H1 (cell line): ENCODE measurements around the gene MAP2K2. TPM values are rescaled to one million over a fixed set of nuclear protein-coding genes. Genes with fewer than 3 reads are reported as not detected.

Experiments
- CTCF ChIA-PET: fragments of 300-600 bp; sonication (Branson Sonifier 250); formaldehyde crosslinking; loops from one replicate; lab custom pipeline; 2021; ENCODE audit not compliant: partially characterized antibody; lab: Charles Lee
- POLR2A ChIA-PET: fragments of 300-600 bp; sonication (Branson Sonifier 250); formaldehyde crosslinking; loops from one replicate; lab custom pipeline; 2021; ENCODE audit warnings: inconsistent platforms; ENCODE audit not compliant: partially characterized antibody; lab: Charles Lee
- DNase-seq, 2 experiments: peaks; one replicate each; pipeline versions ENCODE4 v3.0.0 to v3.0.0-alpha.2; 2010 to 2022; ENCODE audit warnings: low spot score in 2 of 2, low read depth in 1 of 2, mixed read lengths in 1 of 2
- FAIRE-seq: peaks from 2 replicates; lab custom pipeline; 2011; peaks lifted over from hg19 to GRCh38; lab: Jason Lieb, UNC
- H2AFZ ChIP-seq: 2 replicates; pipeline ENCODE4 v1.8.1; 2012; ENCODE audit warnings: low read length, inconsistent platforms
- H2AK5ac ChIP-seq: 2 replicates; pipeline ENCODE4 v1.6.1; 2013; ENCODE audit warnings: low read depth, low read length
- H2BK120ac ChIP-seq: replicated peaks from 2 replicates; pipeline ENCODE3; 2013; ENCODE audit warnings: low read depth, low read length, inconsistent platforms
- H2BK12ac ChIP-seq: 2 replicates; pipeline ENCODE4 v1.6.1; 2013; ENCODE audit warnings: low read depth, low read length
- H2BK15ac ChIP-seq: 2 replicates; pipeline ENCODE4 v1.6.1; 2013; ENCODE audit warnings: low read length
- H2BK20ac ChIP-seq: 2 replicates; pipeline ENCODE4 v1.6.1; 2013; ENCODE audit warnings: low read length
- H2BK5ac ChIP-seq: 2 replicates; pipeline ENCODE4 v1.6.1; 2013; ENCODE audit warnings: low read depth, low read length
- H3K14ac ChIP-seq: 2 replicates; pipeline ENCODE4 v1.6.1; 2013; ENCODE audit warnings: inconsistent platforms; ENCODE audit not compliant: insufficient read length
- H3K18ac ChIP-seq: 2 replicates; pipeline ENCODE4 v1.6.1; 2013; ENCODE audit warnings: low read length; ENCODE audit errors: extremely low read depth
- H3K23ac ChIP-seq: 2 replicates; pipeline ENCODE4 v1.6.1; 2013; ENCODE audit warnings: inconsistent platforms; ENCODE audit not compliant: insufficient read length
- H3K23me2 ChIP-seq: 2 replicates; pipeline ENCODE4 v1.6.1; 2013; ENCODE audit warnings: low read depth, low read length
- H3K27ac ChIP-seq: 2 replicates; pipeline ENCODE4 v1.6.1; 2011; ENCODE audit warnings: low read depth, low read length, inconsistent platforms
- H3K27me3 ChIP-seq, 4 experiments: replicated peaks in 1 of 4; 1 replicate in 1 of 4; 2 replicates in 3 of 4; pipeline versions ENCODE4 v1.6.1 to v1.8.1; 2011 to 2013; ENCODE audit warnings: low read length in 3 of 4, mild to moderate bottlenecking in 3 of 4, inconsistent platforms in 2 of 4, mixed read lengths in 2 of 4, moderate library complexity in 1 of 4; ENCODE audit not compliant: control insufficient read depth in 3 of 4, insufficient read depth in 3 of 4; ENCODE audit errors: extremely low read depth in 1 of 4
- H3K36me3 ChIP-seq, 4 experiments: 2 replicates each; pipeline versions ENCODE4 v1.6.1 to v1.8.1; 2011 to 2013; ENCODE audit warnings: mild to moderate bottlenecking in 4 of 4, low read length in 3 of 4, moderate library complexity in 2 of 4, control low read depth in 1 of 4, inconsistent platforms in 1 of 4; ENCODE audit not compliant: insufficient read depth in 4 of 4, control insufficient read depth in 2 of 4
- H3K4ac ChIP-seq: replicated peaks from 2 replicates; pipeline ENCODE3; 2013; ENCODE audit warnings: low read length, low read depth, mixed read lengths, inconsistent platforms; ENCODE audit not compliant: insufficient read length
- H3K4me1 ChIP-seq, 4 experiments: replicated peaks in 1 of 4; 1 replicate in 1 of 4; 2 replicates in 3 of 4; pipeline versions ENCODE4 v1.6.1 to v1.8.1; 2011 to 2013; ENCODE audit warnings: low read length in 3 of 4, inconsistent platforms in 2 of 4, mixed read lengths in 1 of 4; ENCODE audit not compliant: insufficient read depth in 4 of 4, control insufficient read depth in 3 of 4
- H3K4me2 ChIP-seq, 2 experiments: 2 replicates each; pipeline versions ENCODE4 v1.6.1 to v1.8.1; 2011 to 2013; ENCODE audit warnings: low read depth in 2 of 2, low read length in 2 of 2, control low read depth in 1 of 2, inconsistent platforms in 1 of 2, mild to moderate bottlenecking in 1 of 2; ENCODE audit not compliant: insufficient read depth in 1 of 2
- H3K4me3 ChIP-seq, 4 experiments: fragments of 200-600, 300-600 bp in 1 of 4; sonication (generic), shearing (Covaris generic), sonication (Bioruptor Twin) in 1 of 4; 2 replicates each; pipeline versions ENCODE4 v1.5.1 to v1.8.1; 2011 to 2016; ENCODE audit warnings: low read length in 4 of 4, low read depth in 3 of 4, control low read depth in 2 of 4, inconsistent platforms in 2 of 4, mild to moderate bottlenecking in 2 of 4, mixed read lengths in 1 of 4, moderate library complexity in 1 of 4; ENCODE audit not compliant: insufficient read depth in 2 of 4; ENCODE audit errors: extremely low read depth in 1 of 4
- H3K56ac ChIP-seq: replicated peaks from 2 replicates; pipeline ENCODE3; 2013; ENCODE audit warnings: low read depth, mild to moderate bottlenecking, mixed read lengths, low read length, inconsistent platforms; ENCODE audit not compliant: insufficient read length
- H3K79me1 ChIP-seq: 2 replicates; pipeline ENCODE4 v1.6.1; 2013; ENCODE audit warnings: low read depth, low read length, control low read depth
- H3K79me2 ChIP-seq, 2 experiments: 2 replicates each; pipeline versions ENCODE4 v1.6.1 to v1.8.1; 2012 to 2013; ENCODE audit warnings: low read length in 2 of 2, mild to moderate bottlenecking in 2 of 2, inconsistent platforms in 1 of 2; ENCODE audit not compliant: insufficient read depth in 2 of 2, control insufficient read depth in 1 of 2
- H3K9ac ChIP-seq, 4 experiments: replicated peaks in 1 of 4; 1 replicate in 1 of 4; 2 replicates in 3 of 4; pipeline versions ENCODE4 v1.6.1 to v1.8.1; 2011 to 2013; ENCODE audit warnings: low read depth in 3 of 4, low read length in 3 of 4, control low read depth in 2 of 4, mild to moderate bottlenecking in 2 of 4, moderate library complexity in 2 of 4, inconsistent platforms in 1 of 4; ENCODE audit errors: extremely low read depth in 1 of 4
- H3K9me3 ChIP-seq, 2 experiments: 2 replicates each; pipeline versions ENCODE4 v1.6.1 to v1.8.1; 2012 to 2013; ENCODE audit warnings: mild to moderate bottlenecking in 2 of 2, moderate library complexity in 2 of 2, control low read depth in 1 of 2, inconsistent platforms in 1 of 2, low read depth in 1 of 2, low read length in 1 of 2, mixed read lengths in 1 of 2; ENCODE audit not compliant: insufficient read depth in 2 of 2
- H4K20me1 ChIP-seq, 2 experiments: replicated peaks in 1 of 2; 2 replicates each; pipeline versions ENCODE3 to v1.8.1; 2011 to 2013; ENCODE audit warnings: inconsistent platforms in 2 of 2, low read length in 2 of 2, mild to moderate bottlenecking in 1 of 2; ENCODE audit not compliant: insufficient read depth in 2 of 2, control insufficient read depth in 1 of 2
- H4K5ac ChIP-seq: 2 replicates; pipeline ENCODE4 v1.6.1; 2013; ENCODE audit warnings: low read length, low read depth, mixed read lengths, inconsistent platforms; ENCODE audit not compliant: insufficient read length
- H4K8ac ChIP-seq: 2 replicates; pipeline ENCODE4 v1.8.0; 2013; ENCODE audit warnings: mild to moderate bottlenecking, moderate library complexity, low read length, inconsistent platforms; ENCODE audit not compliant: insufficient read depth; ENCODE audit errors: extremely low read depth
- H4K91ac ChIP-seq: replicated peaks from 2 replicates; pipeline ENCODE3; 2013; ENCODE audit warnings: low read length, mixed read lengths, inconsistent platforms; ENCODE audit not compliant: insufficient read length
- CEBPB ChIP-seq: IDR thresholded peaks from 2 replicates; pipeline ENCODE4 v1.6.1; 2012; ENCODE audit warnings: low read depth, low read length
- HDAC6 ChIP-seq: IDR thresholded peaks from one replicate; pipeline ENCODE4 v1.7.1; 2012; ENCODE audit warnings: low read depth, mild to moderate bottlenecking, inconsistent platforms, low read length, moderate library complexity
- POLR2AphosphoS5 ChIP-seq: IDR thresholded peaks from 2 replicates; pipeline ENCODE4 v1.6.1; 2011; ENCODE audit warnings: low read depth, low read length
- SIN3A ChIP-seq, 2 experiments: IDR thresholded peaks in 1 of 2; conservative IDR thresholded peaks in 1 of 2; 2 replicates each; pipeline ENCODE4 v1.6.1; 2011 to 2012; ENCODE audit warnings: low read length in 2 of 2, improper control_type of control experiment in 1 of 2, low read depth in 1 of 2, mild to moderate bottlenecking in 1 of 2
- TAF1 ChIP-seq: IDR thresholded peaks from 2 replicates; pipeline ENCODE4 v1.6.1; 2011; ENCODE audit warnings: mild to moderate bottlenecking, low read depth, low read length
- WGBS, 2 experiments: shearing (Covaris generic) in 1 of 2; methylation state at CpG; one replicate each; pipeline versions ENCODE4 v1.1.6 to v1.1.7; 2013 to 2015; ENCODE audit warnings: low lambda C conversion rate in 2 of 2, mixed read lengths in 2 of 2, inconsistent platforms in 1 of 2, low coverage in 1 of 2, missing lambda C conversion rate in 1 of 2; ENCODE audit not compliant: insufficient replicate concordance in 2 of 2, insufficient coverage in 1 of 2, insufficient read length in 1 of 2; ENCODE audit errors: extremely low coverage in 1 of 2, missing lambda C conversion rate in 1 of 2; 5-methylcytosine and 5-hydroxymethylcytosine counted together
- polyA plus RNA-seq, 7 experiments: library from polyadenylated mRNA; depleted of rRNA in 3 of 7; stranded (reverse) in 5 of 7; unstranded in 2 of 7; fragments of >200 nt in 5 of 7; fragments of 200-250 nt in 2 of 7; gene quantifications; 1 replicate in 5 of 7; 2 replicates in 1 of 7; 4 replicates in 1 of 7; pipeline versions ENCODE4 v1.2.1 to v1.2.3, GENCODE V29; 2011 to 2013; ENCODE audit warnings: missing spikeins in 2 of 7, mixed read lengths in 2 of 7
- total RNA-seq: library from RNA; stranded (reverse); fragmentation: NEBNext Ultra II Directional; extraction: Animal tissue kit (Norgen Biotek cat#: 25700); gene quantifications from 2 replicates; pipeline ENCODE4 v1.2.1, GENCODE V29; 2021
- TF ChIP-seq, protein P1 (sequence below), 3 experiments: IDR thresholded peaks; 1 replicate in 2 of 3; 2 replicates in 1 of 3; pipeline versions ENCODE4 v1.5.1 to v1.6.1; 2011; ENCODE audit warnings: low read length in 3 of 3, mild to moderate bottlenecking in 3 of 3, inconsistent platforms in 2 of 3, low read depth in 1 of 3, moderate library complexity in 1 of 3; ENCODE audit not compliant: insufficient read depth in 1 of 3; ENCODE audit errors: control extremely low read depth in 1 of 3

Gene MAP2K2
- total and polyA plus RNA-seq, 2 of the 8 experiments (the other 6 are each of a cell fraction or from before 2014, with no cell fraction given), result 111 to 162 TPM

DNA sequence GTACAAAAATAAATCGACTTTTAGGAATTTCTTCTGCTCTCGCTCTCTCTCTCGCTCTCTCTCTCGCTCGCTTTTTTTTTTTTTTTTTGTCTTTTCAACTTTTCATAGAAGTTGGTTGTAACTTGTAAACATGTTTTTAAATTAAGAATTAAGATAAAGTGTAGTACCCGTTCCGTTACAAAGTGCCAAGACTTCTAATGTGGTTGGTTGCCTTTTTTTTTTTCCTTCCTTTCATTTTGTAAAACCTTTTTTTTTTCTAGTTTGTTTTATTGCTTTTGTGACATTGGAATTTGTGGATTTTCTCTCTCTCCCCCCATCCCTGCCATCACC lies 77.6 kb downstream of the MAP2K2 start:
- Histone ChIP-seq H2BK120ac (no peak overlapping the region), H2BK15ac (no peak overlapping the region), H3K14ac (no peak overlapping the region), H4K91ac (no peak overlapping the region), H2BK5ac (no peak overlapping the region), H2BK12ac (no peak overlapping the region), H3K4me2 (no peak overlapping the region), H2BK20ac (no peak overlapping the region), H4K20me1 (peaks cover 13 to 16% of the 10 kb centered on the region in 2 experiments), H3K79me2 (peaks cover 0 to 15% of the 10 kb centered on the region in 2 experiments; a peak in 2 of 4 replicates), H3K56ac (no peak overlapping the region), H3K27me3 (no peaks in the 10 kb centered on the region), H4K5ac (no peak overlapping the region), H3K18ac (no peak overlapping the region), H2AFZ (no peak overlapping the region), H4K8ac (no peak overlapping the region; the same call in 1 of the 2 replicates), H3K9ac (no peak overlapping the region), H3K4me3 (no peak overlapping the region), H3K23me2 (no peaks in the 10 kb centered on the region), H3K79me1 (peaks cover 21% of the 10 kb centered on the region), H2AK5ac (no peak overlapping the region), H3K9me3 (no peaks in the 10 kb centered on the region), H3K4ac (no peak overlapping the region), H3K27ac (no peak overlapping the region), H3K4me1 (peaks cover 0 to 11% (median 2%) of the 10 kb centered on the region in 4 experiments; a peak in 6 of 7 replicates), H3K23ac (no peak overlapping the region), H3K36me3 (peaks cover 0 to 8% (median 4%) of the 10 kb centered on the region in 4 experiments; a peak in 4 of 8 replicates)
- CTCF ChIA-PET, result no interaction called here
- POLR2A ChIA-PET, result interaction anchor here (1.0 kb wide), 1 partner anchor 61 kb away, joined by 4 read pairs; the partner anchor contains the start of gene EEF2
- no peak for FAIRE-seq
- no peak for DNase-seq
- WGBS, 2 experiments, result 84% methylated on average over 7 of the region's 7 CpGs; no CpG with 5 or more reads in 1 of the 2 experiments
- TF ChIP-seq, protein P1, sequence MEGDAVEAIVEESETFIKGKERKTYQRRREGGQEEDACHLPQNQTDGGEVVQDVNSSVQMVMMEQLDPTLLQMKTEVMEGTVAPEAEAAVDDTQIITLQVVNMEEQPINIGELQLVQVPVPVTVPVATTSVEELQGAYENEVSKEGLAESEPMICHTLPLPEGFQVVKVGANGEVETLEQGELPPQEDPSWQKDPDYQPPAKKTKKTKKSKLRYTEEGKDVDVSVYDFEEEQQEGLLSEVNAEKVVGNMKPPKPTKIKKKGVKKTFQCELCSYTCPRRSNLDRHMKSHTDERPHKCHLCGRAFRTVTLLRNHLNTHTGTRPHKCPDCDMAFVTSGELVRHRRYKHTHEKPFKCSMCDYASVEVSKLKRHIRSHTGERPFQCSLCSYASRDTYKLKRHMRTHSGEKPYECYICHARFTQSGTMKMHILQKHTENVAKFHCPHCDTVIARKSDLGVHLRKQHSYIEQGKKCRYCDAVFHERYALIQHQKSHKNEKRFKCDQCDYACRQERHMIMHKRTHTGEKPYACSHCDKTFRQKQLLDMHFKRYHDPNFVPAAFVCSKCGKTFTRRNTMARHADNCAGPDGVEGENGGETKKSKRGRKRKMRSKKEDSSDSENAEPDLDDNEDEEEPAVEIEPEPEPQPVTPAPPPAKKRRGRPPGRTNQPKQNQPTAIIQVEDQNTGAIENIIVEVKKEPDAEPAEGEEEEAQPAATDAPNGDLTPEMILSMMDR (IDR thresholded peaks at IDR 0.05; ENCODE audit: control extremely low read depth in 1 of 3, insufficient read depth in 1 of 3, low read depth in 1 of 3, low read length in 3 of 3), result no peak
- TF ChIP-seq SIN3A (conservative IDR thresholded peaks at IDR 0.05 in 1 of 2, IDR thresholded peaks at IDR 0.05 in 1 of 2; ENCODE audit: low read depth in 1 of 2, low read length in 2 of 2) (no peak), HDAC6 (no peak), TAF1 (no peak), CEBPB (no peak), POLR2AphosphoS5 (no peak)
